Heart left ventricle (tissue), 16 donors: ENCODE data around the gene VTI1B. TPM values are rescaled to one million over a fixed set of nuclear protein-coding genes. Genes with fewer than 3 reads are reported as not detected.

Experiments used
- ATAC-seq, 4 donors: fragments of 200-7000 bp; cut with Tn5 transposase; one replicate each; pipeline ENCODE4 v1.9.1; 2020 to 2022; ENCODE audit warnings: moderate library complexity in 4 of 4, mild to moderate bottlenecking in 3 of 4, moderate number of reproducible peaks in 1 of 4
- DNase-seq, 5 donors: peaks; one replicate each; pipeline ENCODE4 v3.0.0-alpha.2; 2020
- H3K27ac ChIP-seq, 12 donors: fragments of 200-600 bp; sonication (generic) in 4 of 12; one replicate each; pipeline versions ENCODE4 v1.5.0 to v1.8.0; 2016 to 2022; ENCODE audit warnings: mild to moderate bottlenecking in 2 of 12
- H3K27me3 ChIP-seq, 9 donors: fragments of 200-600 bp; sonication (generic) in 2 of 9; one replicate each; pipeline versions ENCODE4 v1.5.1 to v1.8.0; 2016 to 2022; ENCODE audit warnings: mild to moderate bottlenecking in 3 of 9
- H3K36me3 ChIP-seq, 9 donors: fragments of 200-600 bp; sonication (generic) in 2 of 9; one replicate each; pipeline versions ENCODE4 v1.5.0 to v1.8.0; 2018 to 2022; ENCODE audit warnings: mild to moderate bottlenecking in 2 of 9
- H3K4me1 ChIP-seq, 12 donors: fragments of 200-600 bp; sonication (generic) in 4 of 12; one replicate each; pipeline versions ENCODE4 v1.5.0 to v1.8.0; 2016 to 2022; ENCODE audit warnings: mild to moderate bottlenecking in 3 of 12
- H3K4me3 ChIP-seq, 12 donors: fragments of 200-600 bp; sonication (generic) in 4 of 12; one replicate each; pipeline versions ENCODE4 v1.5.0 to v1.8.0; 2017 to 2022; ENCODE audit warnings: mild to moderate bottlenecking in 9 of 12, moderate library complexity in 4 of 12
- H3K9me3 ChIP-seq, 12 donors: fragments of 200-600 bp; sonication (generic) in 4 of 12; one replicate each; pipeline versions ENCODE4 v1.5.0 to v1.8.0; 2016 to 2022; ENCODE audit warnings: mild to moderate bottlenecking in 1 of 12
- CTCF ChIP-seq, 12 donors: fragments of 200-600 bp; sonication (generic) in 4 of 12; IDR thresholded peaks; one replicate each; pipeline versions ENCODE4 v1.5.0 to v1.8.0; 2018 to 2022; ENCODE audit warnings: antibody characterized with exemption in 12 of 12, mild to moderate bottlenecking in 5 of 12
- POLR2A ChIP-seq, 2 donors: fragments of 450-650 bp; IDR thresholded peaks; one replicate each; pipeline ENCODE4 v1.6.1; 2017; ENCODE audit warnings: antibody characterized with exemption in 2 of 2, mild to moderate bottlenecking in 2 of 2, moderate library complexity in 2 of 2
- WGBS, 4 donors: extraction: QIAGEN DNeasy Blood & Tissue Kit in 2 of 4; methylation state at CpG; one replicate each; pipeline versions ENCODE4 v1.1.5 to v1.1.7; 2013 to 2018; 5-methylcytosine and 5-hydroxymethylcytosine counted together
- intact Hi-C, 10 donors: fragments of 100-400 bp; cut with DNase I; formaldehyde crosslinking; loops; one replicate each; pipeline versions ENCODE4 v1.11.1 to v1.14.2; 2022
- polyA plus RNA-seq, 2 donors: library from polyadenylated mRNA; stranded (reverse); fragments of 200-250 nt; gene quantifications; one replicate each; pipeline ENCODE4 v1.2.3, GENCODE V29; 2013
- total RNA-seq, 9 donors: library from RNA; depleted of rRNA in 2 of 9; stranded (reverse); fragments of >200 nt in 2 of 9; fragmentation: NEBNext Ultra II Directional in 3 of 9; extraction: Animal tissue kit (Norgen Biotek cat#: 25700) in 3 of 9; gene quantifications; one replicate each; pipeline versions ENCODE4 v1.1.0 to v1.2.4, GENCODE V29; 2016 to 2023
- donor health status: ischemic (EF 13 %, LVEDD 7.1; RV severe dilation, severe dysfunction).
- donor health status: healthy with polysubstance abuse.
- donor health status: DM: no; HTN: yes; CAD: no.
- donor health status: DM: no; HTN: no; CAD: no.
- donor health status: ischemic (EF 25% LVEDD 6.9; RV normal size, moderate dysfunction).
- donor health status: ischemic (EF 25% LVEDD 5.7; RV mildly dilated, moderate dysfunction).
- donor health status: healthy.
- donor health status: DM: yes; HTN: yes; CAD: no.
- donor health status: ischemic (EF 35%, LVEDD 5.7; RV mildly dilated, moderate dysfunction).
- donor health status: nonischemic (EF 11% LVEDD 7.7; RV severe dilation, severe dysfunction).
- donor health status: DM: yes; HTN: yes; CAD: no.
- donor health status: PGD.
- donor health status: ischemic (EF 29% LVEDD 5.4; RV normal size, mild dysfunction).
- donor health status: nonischemic (EF 23%, LVEDD 6.1; RV moderate dilation, normal function).

Gene VTI1B
- total and polyA plus RNA-seq, 11 donors, result 78.5 to 143 (median 112) TPM

- 31 to 39% (median 34%) methylated on average over 16 of the region's 16 CpGs for WGBS, 4 donors
- ATAC-seq, result no peak
- intact Hi-C loops, result loop anchor here in 3 of 10 donors (2.0 kb wide), 2 partner anchors 20 to 74 kb away; partner anchors contain the start of genes RDH11 (in 2 of the 3) and PIGH (in 1 of the 3)
These were observed 769 bp upstream of the VTI1B start for GRCh38 chr14:67675219-67675582.

GRCh38 chr14:67674139-67674479 is 323 bp downstream of the VTI1B start:
- Histone ChIP-seq H3K27ac (peak overlapping the region; percentile 96 to 99 (median 99)), H3K9me3 (no peaks in the 10 kb centered on the region), H3K4me3 (peak overlapping the region; percentile 78 to 100 (median 92)), H3K4me1 (peaks cover 3 to 46% (median 22%) of the 10 kb centered on the region in 12 donors), H3K27me3 (no peaks in the 10 kb centered on the region), H3K36me3 (peaks cover 0 to 18% (median 16%) of the 10 kb centered on the region in 9 donors)
- DNase-seq, result peak; percentile 74 to 85 (median 78)
- intact Hi-C loops, result loop anchor here in 3 of 10 donors (2.0 kb wide), 2 partner anchors 21 to 73 kb away; partner anchors contain the start of genes RDH11 (in 2 of the 3) and PIGH (in 1 of the 3)
- ATAC-seq, result peak; percentile 73 to 88 (median 86)
- no peak for TF ChIP-seq POLR2A (IDR thresholded peaks at IDR 0.05)
- TF ChIP-seq CTCF (IDR thresholded peaks at IDR 0.05), result peak in 9 of 12 donors; percentile 21 to 62 (median 40)
- 0 to 2% (median 1%) methylated on average over 10 to 25 of the region's 25 CpGs for WGBS, 4 donors

More at GRCh38 chr14:67675219-67675582, 769 bp upstream of the VTI1B start:
- H3K4me1 ChIP-seq, result peaks cover 3 to 50% (median 22%) of the 10 kb centered on the region in 12 donors
- H3K27me3 ChIP-seq, result no peaks in the 10 kb centered on the region
- no peaks in the 10 kb centered on the region for H3K9me3 ChIP-seq
- TF ChIP-seq POLR2A (IDR thresholded peaks at IDR 0.05) (no peak), CTCF (IDR thresholded peaks at IDR 0.05) (no peak)
- no peak for DNase-seq
- peaks cover 0 to 25% (median 16%) of the 10 kb centered on the region in 9 donors for H3K36me3 ChIP-seq
- peak overlapping the region; percentile 96 to 99 (median 99) for H3K27ac ChIP-seq
- H3K4me3 ChIP-seq, result peak overlapping the region; percentile 78 to 100 (median 92)

GRCh38 chr14:67673451-67673850 is 981 bp downstream of the VTI1B start:
- peaks cover 0 to 12% (median 11%) of the 10 kb centered on the region in 9 donors for H3K36me3 ChIP-seq
- H3K27me3 ChIP-seq, result no peaks in the 10 kb centered on the region
- peak overlapping the region in 7 of 12 donors; percentile 96 to 99 (median 99) for H3K27ac ChIP-seq
- peak overlapping the region; percentile 78 to 100 (median 92) for H3K4me3 ChIP-seq
- ATAC-seq, result no peak
- H3K9me3 ChIP-seq, result no peaks in the 10 kb centered on the region
- H3K4me1 ChIP-seq, result peaks cover 3 to 52% (median 22%) of the 10 kb centered on the region in 12 donors
- TF ChIP-seq CTCF (IDR thresholded peaks at IDR 0.05), result no peak
- TF ChIP-seq POLR2A (IDR thresholded peaks at IDR 0.05), result no peak
- WGBS, 4 donors, result 38 to 42% (median 40%) methylated on average over 5 of the region's 5 CpGs
- intact Hi-C loops, result no loop called here
- no peak for DNase-seq

- no peak for DNase-seq
- H3K9me3 ChIP-seq, result no peaks in the 10 kb centered on the region
- ATAC-seq, result no peak
- H3K27ac ChIP-seq, result no peak overlapping the region
- H3K36me3 ChIP-seq, result no peaks in the 10 kb centered on the region
- intact Hi-C loops, result loop anchor here in 5 of 10 donors (5.0 kb wide), 3 partner anchors 46 to 66 kb away; partner anchors contain the start of genes ARG2 (in 3 of the 5) and PIGH (in 1 of the 5)
- peaks cover 2 to 60% (median 17%) of the 10 kb centered on the region in 12 donors for H3K4me1 ChIP-seq
- TF ChIP-seq CTCF (IDR thresholded peaks at IDR 0.05), result no peak
- no peak for TF ChIP-seq POLR2A (IDR thresholded peaks at IDR 0.05)
- no peaks in the 10 kb centered on the region for H3K27me3 ChIP-seq
- no peak overlapping the region for H3K4me3 ChIP-seq
These were observed 5.9 kb downstream of the VTI1B start for GRCh38 chr14:67668559-67668958.
